Natural killer cell (primary cell): ENCODE data around the gene ADRA2C. TPM values are rescaled to one million over a fixed set of nuclear protein-coding genes. Genes with fewer than 3 reads are reported as not detected.

Experiments
- ATAC-seq, 3 donors: fragments of 150-1000 bp in 2 of 3; fragments of 200-7000 bp in 1 of 3; cut with Tn5 transposase; 1 replicate in 1 of 3; 2 replicates in 2 of 3; pipeline ENCODE4 v1.10.0; 2021; ENCODE audit warnings: mild to moderate bottlenecking in 2 of 3, moderate library complexity in 2 of 3
- DNase-seq, 2 donors: peaks; one replicate each; pipeline versions ENCODE4 v3.0.0 to v3.0.0-alpha.2; 2013 to 2021; ENCODE audit warnings: mixed read lengths in 1 of 2
- H3K27ac ChIP-seq: one replicate; pipeline ENCODE4 v1.5.1; 2013; ENCODE audit warnings: mild to moderate bottlenecking, low read length
- H3K27me3 ChIP-seq: one replicate; pipeline ENCODE4 v1.6.1; 2013; ENCODE audit warnings: low read length; ENCODE audit not compliant: control insufficient read depth, insufficient read depth
- H3K36me3 ChIP-seq: one replicate; pipeline ENCODE4 v1.6.1; 2013; ENCODE audit warnings: low read length; ENCODE audit not compliant: control insufficient read depth, insufficient read depth
- H3K4me1 ChIP-seq: one replicate; pipeline ENCODE4 v1.6.1; 2013; ENCODE audit warnings: low read length; ENCODE audit not compliant: control insufficient read depth, insufficient read depth
- H3K4me3 ChIP-seq: one replicate; pipeline ENCODE4 v1.5.1; 2013; ENCODE audit warnings: low read length
- H3K9me3 ChIP-seq: one replicate; pipeline ENCODE4 v1.6.1; 2013; ENCODE audit warnings: low read length; ENCODE audit not compliant: control insufficient read depth, insufficient read depth
- H3K27ac Mint-ChIP-seq, 2 donors: one replicate each; pipeline ENCODE4 v1.8.0; 2022; ENCODE audit warnings: mild to moderate bottlenecking in 2 of 2, mixed read lengths in 2 of 2, moderate library complexity in 1 of 2
- H3K27me3 Mint-ChIP-seq, 2 donors: one replicate each; pipeline ENCODE4 v1.8.0; 2022; ENCODE audit warnings: low read depth in 2 of 2, mixed read lengths in 2 of 2
- H3K36me3 Mint-ChIP-seq: one replicate; pipeline ENCODE4 v1.8.0; 2022; ENCODE audit warnings: mixed read lengths
- H3K4me1 Mint-ChIP-seq, 2 donors: one replicate each; pipeline ENCODE4 v1.8.0; 2022; ENCODE audit warnings: mixed read lengths in 2 of 2
- H3K4me3 Mint-ChIP-seq: one replicate; pipeline ENCODE4 v1.8.0; 2022; ENCODE audit warnings: mild to moderate bottlenecking, moderate library complexity, mixed read lengths
- H3K9me3 Mint-ChIP-seq, 2 donors: one replicate each; pipeline ENCODE4 v1.8.0; 2022; ENCODE audit warnings: mixed read lengths in 2 of 2
- WGBS: methylation state at CpG from one replicate; pipeline ENCODE4 v1.1.7; 2013; ENCODE audit warnings: missing lambda C conversion rate; ENCODE audit not compliant: insufficient coverage; 5-methylcytosine and 5-hydroxymethylcytosine counted together
- intact Hi-C: fragments of 100-400 bp; cut with micrococcal nuclease; formaldehyde crosslinking; loops from one replicate; pipeline ENCODE4 v1.14.2; 2022
- total RNA-seq, 4 donors: library from RNA; stranded (reverse); fragments of 120-200 nt in 1 of 4; gene quantifications; one replicate each; pipeline versions ENCODE4 v1.2.3 to v1.2.4, GENCODE V29; 2013 to 2022
- TF ChIP-seq, protein P1 (sequence below): fragments of 200-600 bp; IDR thresholded peaks from one replicate; pipeline ENCODE4 v1.8.0; 2022; ENCODE audit warnings: antibody characterized with exemption

The ADRA2C gene
- total RNA-seq, 3 donors from 2014 or later (not counting 1 experiment from before 2014, with no cell fraction given) = not detected

DNA sequence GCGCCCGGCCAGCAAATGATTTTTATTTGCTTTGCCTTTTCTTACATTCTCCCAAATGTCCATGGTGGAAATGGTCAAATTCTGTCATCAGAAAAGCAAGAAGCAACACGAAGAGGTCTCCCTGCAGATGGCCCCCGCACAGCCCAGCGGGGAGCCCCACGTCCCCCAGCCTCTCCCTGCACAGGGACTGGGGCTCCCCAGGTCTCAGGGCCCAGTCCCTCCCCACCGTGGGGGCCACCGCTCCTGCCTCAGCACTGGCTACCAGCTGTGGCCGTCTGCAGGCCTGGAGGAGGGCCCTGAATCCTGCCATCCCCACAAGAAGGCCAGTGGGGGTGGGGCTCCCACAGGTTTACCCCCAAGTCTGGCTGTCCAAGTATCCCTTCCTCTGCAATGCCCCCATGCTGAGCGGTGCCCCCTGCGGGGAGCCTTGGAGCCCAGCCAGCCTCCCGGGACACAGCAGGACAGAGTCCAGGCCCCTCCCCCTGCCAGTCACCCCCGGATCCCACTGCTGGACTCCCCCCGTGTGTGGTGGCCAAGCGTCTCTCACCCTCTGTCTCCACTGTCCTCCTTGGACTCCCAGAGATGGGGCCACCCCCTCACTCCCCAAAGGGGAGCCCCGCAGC is 38.2 kb upstream of the ADRA2C start:
- H3K27me3 Mint-ChIP-seq = peaks cover 13 to 19% of the 10 kb centered on the region in 2 donors
- no peaks in the 10 kb centered on the region for H3K4me1 ChIP-seq
- H3K4me3 Mint-ChIP-seq = no peak overlapping the region
- H3K9me3 ChIP-seq = no peaks in the 10 kb centered on the region
- peaks cover 12% of the 10 kb centered on the region for H3K27me3 ChIP-seq
- no peaks in the 10 kb centered on the region for H3K36me3 ChIP-seq
- ATAC-seq = no peak
- no peak overlapping the region for H3K27ac ChIP-seq
- no peaks in the 10 kb centered on the region for H3K4me1 Mint-ChIP-seq
- no peaks in the 10 kb centered on the region for H3K9me3 Mint-ChIP-seq
- no peak for DNase-seq
- H3K4me3 ChIP-seq = no peak overlapping the region
- intact Hi-C loops = no loop called here
- no peak overlapping the region for H3K27ac Mint-ChIP-seq
- no peaks in the 10 kb centered on the region for H3K36me3 Mint-ChIP-seq
- 64% methylated on average over 16 of the region's 16 CpGs for WGBS
- TF ChIP-seq, protein P1, sequence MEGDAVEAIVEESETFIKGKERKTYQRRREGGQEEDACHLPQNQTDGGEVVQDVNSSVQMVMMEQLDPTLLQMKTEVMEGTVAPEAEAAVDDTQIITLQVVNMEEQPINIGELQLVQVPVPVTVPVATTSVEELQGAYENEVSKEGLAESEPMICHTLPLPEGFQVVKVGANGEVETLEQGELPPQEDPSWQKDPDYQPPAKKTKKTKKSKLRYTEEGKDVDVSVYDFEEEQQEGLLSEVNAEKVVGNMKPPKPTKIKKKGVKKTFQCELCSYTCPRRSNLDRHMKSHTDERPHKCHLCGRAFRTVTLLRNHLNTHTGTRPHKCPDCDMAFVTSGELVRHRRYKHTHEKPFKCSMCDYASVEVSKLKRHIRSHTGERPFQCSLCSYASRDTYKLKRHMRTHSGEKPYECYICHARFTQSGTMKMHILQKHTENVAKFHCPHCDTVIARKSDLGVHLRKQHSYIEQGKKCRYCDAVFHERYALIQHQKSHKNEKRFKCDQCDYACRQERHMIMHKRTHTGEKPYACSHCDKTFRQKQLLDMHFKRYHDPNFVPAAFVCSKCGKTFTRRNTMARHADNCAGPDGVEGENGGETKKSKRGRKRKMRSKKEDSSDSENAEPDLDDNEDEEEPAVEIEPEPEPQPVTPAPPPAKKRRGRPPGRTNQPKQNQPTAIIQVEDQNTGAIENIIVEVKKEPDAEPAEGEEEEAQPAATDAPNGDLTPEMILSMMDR = no peak

DNA sequence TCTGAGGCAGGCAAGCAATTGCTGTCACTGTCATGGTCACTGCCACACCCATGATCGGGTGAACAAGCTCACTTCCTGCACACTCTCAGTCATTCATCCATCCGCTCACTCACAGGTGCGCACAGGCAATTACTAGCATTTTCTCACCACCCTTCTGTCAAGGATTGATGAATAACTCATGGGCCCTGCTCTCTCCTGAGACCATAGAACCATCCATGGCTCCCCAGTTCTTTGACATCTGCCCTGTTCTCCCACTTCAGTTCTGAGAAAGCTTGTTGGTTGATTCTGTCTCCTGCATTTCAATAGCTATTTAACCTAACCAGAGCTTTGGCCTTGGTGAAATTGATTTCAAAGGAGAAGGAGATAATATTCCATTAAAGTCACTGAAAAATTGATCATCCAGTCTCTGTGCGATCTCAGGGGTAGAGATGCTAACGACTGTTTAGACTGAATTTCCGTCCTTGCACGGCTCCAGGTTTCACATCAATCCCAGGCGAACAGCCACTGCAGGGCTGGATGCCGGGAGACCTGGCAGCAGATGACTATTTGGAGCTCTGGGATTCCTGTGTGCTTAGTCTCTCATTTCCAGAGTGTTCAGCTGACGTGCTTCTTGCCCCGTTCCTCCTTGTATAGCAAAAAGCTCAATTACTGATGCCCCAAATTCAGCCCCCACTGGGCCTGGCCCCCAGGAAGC is 36.9 kb upstream of the ADRA2C start:
- Mint-ChIP-seq H3K4me1 (no peaks in the 10 kb centered on the region), H3K36me3 (no peaks in the 10 kb centered on the region), H3K4me3 (no peak overlapping the region), H3K27ac (no peak overlapping the region), H3K9me3 (no peaks in the 10 kb centered on the region), H3K27me3 (peaks cover 13 to 18% of the 10 kb centered on the region in 2 donors)
- H3K4me1 ChIP-seq = no peaks in the 10 kb centered on the region
- H3K36me3 ChIP-seq = no peaks in the 10 kb centered on the region
- H3K27me3 ChIP-seq = peaks cover 6% of the 10 kb centered on the region
- ATAC-seq (no peak), DNase-seq (no peak)
- 78% methylated on average over 11 of the region's 11 CpGs for WGBS
- H3K27ac ChIP-seq = no peak overlapping the region
- H3K9me3 ChIP-seq = no peaks in the 10 kb centered on the region
- intact Hi-C loops = no loop called here
- TF ChIP-seq, protein P1 = no peak
- H3K4me3 ChIP-seq = no peak overlapping the region

DNA sequence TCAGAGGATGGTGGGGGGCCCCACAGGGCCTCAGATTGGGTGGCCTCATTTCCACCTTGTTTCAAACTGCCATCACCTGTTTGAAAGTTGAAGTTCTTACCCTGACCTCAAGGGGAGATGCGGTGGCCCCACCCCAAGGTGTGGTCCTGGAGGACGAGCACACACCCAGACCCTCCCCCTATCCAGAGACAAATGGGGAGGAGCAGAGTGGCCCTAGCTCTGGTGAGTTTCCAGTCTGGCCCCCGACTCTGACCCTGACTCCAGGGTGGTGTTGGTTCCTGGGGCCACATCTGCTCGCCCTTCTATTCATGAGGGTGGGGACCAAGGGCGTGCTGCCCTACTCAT is 36.3 kb upstream of the ADRA2C start:
- peaks cover 5% of the 10 kb centered on the region for H3K27me3 ChIP-seq
- Mint-ChIP-seq H3K4me1 (no peaks in the 10 kb centered on the region), H3K4me3 (no peak overlapping the region), H3K9me3 (no peaks in the 10 kb centered on the region), H3K27me3 (peaks cover 8 to 13% of the 10 kb centered on the region in 2 donors), H3K27ac (no peak overlapping the region), H3K36me3 (no peaks in the 10 kb centered on the region)
- DNase-seq (no peak), ATAC-seq (no peak)
- WGBS = 48% methylated on average over 5 of the region's 5 CpGs
- H3K9me3 ChIP-seq = no peaks in the 10 kb centered on the region
- H3K27ac ChIP-seq = no peak overlapping the region
- TF ChIP-seq, protein P1 = no peak
- H3K4me1 ChIP-seq = no peaks in the 10 kb centered on the region
- no peaks in the 10 kb centered on the region for H3K36me3 ChIP-seq
- intact Hi-C loops = no loop called here
- no peak overlapping the region for H3K4me3 ChIP-seq
